ENCODE measurements around the gene EIF4G1.

EIF4G1 gene

DNA sequence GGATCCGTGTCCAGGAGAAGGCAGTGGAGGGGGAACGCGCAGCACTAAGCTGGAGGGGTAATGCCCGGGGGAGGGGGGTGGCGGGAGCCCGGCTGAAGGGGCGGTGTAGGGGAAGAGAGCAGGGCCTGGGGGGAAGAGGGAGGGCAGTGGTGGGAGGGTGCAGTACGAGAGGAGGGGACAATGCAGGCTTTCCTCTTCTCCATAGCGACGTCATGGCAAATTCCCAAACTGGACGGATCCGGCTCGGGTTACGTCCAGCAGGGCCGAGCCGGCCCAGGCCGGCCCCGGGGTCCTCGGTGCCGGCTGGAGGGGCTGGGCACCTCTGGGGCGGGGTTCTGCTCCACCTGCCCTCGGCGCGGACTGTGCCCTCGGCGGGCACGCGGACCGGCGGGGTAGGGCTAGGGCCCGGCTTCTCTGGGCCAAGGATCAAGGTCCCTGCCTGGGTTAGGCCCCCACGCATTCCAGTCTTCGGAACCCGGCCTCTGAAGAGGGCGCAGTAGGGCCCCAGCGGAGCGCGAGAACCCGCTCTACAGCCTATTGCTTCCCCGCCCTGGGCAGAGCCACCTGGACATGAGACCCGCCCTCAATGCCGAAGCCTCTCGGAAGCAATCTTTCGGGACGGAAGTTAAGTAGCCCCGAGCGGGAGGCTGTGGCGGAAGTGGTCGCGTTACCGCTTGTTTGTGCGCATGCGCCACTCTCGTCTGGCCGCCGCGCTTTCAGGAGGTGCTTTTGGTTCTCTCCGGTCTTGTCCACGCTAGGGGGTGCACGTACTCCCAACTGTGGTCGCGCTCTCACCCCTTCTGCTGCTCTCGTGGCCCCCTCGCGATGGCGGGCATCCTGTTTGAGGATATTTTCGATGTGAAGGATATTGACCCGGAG lies 48.5 kb downstream of the EIF4G1 start:
- peak; percentile 99 for DNase-seq (ENCODE audit: low spot score)

DNA sequence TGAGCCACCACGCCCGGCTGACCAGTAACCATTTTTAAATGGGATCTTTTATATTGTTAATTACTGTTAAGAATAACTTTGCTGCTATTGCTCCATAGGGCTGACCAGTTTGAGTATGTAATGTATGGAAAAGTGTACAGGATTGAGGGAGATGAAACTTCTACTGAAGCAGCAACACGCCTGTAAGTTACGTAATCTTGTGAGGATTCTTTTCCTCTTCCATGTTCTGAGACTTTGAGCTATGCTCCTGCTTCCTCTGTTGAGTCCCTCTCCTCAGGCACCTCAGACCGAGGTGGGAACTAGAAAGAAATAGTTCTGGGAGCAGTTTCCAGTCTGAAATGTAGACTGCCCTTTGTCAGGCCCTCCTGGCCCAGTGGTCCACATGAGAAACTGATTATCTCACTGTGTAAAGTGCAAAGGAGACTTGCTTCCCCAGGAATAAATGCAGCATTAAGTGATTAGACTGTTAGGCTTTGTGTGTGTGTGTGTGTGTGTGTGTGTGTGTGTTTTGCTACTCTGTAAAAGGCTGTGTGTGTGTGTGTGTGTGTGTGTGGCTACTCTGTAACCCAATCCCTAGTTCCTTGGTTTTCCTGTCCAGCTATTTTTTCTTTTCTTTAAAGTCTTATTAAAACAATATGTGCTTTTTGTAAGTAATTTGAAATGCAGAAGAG lies 52.3 kb downstream of the EIF4G1 start:
- no peak for DNase-seq (ENCODE audit: low spot score)

DNA sequence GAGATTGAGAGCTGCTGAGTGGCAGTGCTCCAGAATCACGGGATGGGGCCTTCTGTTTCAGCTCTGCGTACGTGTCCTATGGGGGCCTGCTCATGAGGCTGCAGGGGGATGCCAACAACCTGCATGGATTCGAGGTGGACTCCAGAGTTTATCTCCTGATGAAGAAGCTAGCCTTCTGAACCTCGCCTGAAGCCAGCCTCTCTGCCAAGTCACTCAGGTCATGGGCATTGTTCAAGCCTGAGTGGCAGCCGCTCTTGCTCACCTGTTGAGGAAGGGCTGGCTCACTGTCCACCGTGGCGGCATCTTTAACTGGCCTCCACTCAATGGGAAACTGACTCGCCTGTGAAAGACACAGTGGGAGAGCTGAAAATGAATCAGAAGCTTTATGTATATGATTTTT lies 53.7 kb downstream of the EIF4G1 start:
- no peak for DNase-seq (ENCODE audit: low spot score)

DNA sequence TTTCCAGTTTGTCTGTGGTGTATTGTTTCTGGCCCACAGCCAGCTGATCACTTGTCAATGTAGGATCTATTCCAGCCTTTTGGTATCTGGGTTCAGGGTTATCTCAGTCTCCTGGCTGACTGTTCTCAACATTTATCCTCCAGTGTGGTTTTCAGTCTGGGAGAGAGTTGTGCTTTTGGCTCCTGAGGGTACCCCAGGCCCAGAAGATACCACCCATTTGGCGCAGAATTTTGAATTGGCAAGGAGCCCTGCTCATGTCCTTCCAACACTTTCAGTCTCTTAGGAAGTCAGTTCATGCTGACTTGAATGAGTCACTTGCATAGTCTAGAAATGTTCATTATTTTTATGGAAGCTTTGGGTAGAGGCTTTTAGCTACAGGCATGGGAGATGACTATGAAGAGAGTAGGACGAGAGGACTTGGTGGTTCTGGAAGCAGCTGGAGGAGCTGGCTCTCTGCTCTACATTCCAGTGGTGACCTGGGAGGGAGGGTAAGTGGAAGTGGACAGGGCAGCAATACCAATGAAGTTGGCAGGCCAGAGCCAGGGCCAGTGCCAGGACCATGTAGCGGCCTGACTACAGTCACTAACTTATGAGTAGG lies 54.3 kb downstream of the EIF4G1 start:
- DNase-seq (ENCODE audit: low spot score): no peak

DNA sequence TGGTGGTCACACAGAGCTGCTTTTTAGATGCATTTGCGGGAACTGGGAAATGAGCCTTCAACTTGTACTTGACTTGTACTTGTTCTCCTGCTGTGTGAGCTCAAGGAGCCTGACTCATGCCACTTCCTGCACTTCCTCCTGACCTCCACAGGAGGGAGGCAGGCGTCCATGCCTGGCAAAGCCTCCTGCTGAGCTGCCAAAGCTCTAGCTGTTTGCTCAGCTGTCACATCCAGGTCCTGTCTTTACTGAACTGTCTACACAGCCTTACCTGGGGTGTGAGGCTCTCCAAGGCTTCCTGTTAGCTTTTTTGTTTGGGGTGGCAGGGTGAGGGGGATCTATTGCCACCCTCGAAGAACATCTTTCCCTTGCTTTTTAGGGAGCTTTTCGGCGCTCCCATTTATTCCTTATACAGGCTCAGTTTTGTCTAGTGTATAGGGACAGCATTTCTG lies 57.2 kb downstream of the EIF4G1 start:
- peak; percentile 85 for DNase-seq (ENCODE audit: low spot score)

DNA sequence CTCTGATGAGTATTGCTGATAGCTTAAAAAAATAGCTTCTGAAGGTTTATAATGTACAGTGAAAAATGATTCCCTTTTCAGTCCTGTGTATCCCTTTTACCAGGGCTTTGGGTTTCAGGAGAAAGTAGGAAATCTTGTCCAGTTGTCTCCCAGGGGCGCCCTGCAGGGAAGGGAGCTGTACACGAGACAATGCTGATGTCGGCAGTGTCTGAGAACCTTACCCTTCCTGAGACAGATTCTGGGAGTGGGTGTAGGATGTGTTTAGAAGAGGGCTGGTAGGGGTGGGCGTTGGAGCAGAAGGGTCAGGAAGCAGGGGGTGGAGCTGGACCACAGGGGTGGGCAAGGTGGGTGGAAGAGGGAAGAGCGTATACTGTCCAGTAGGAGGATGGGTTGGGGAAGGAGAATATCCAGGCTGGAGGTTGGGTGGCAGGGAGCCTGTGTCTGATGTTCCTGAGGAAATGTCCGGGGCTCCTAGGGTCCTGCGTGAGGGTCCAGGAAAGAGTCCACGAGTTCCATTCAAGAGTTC lies 58.0 kb downstream of the EIF4G1 start:
- DNase-seq (ENCODE audit: low spot score): no peak

DNA sequence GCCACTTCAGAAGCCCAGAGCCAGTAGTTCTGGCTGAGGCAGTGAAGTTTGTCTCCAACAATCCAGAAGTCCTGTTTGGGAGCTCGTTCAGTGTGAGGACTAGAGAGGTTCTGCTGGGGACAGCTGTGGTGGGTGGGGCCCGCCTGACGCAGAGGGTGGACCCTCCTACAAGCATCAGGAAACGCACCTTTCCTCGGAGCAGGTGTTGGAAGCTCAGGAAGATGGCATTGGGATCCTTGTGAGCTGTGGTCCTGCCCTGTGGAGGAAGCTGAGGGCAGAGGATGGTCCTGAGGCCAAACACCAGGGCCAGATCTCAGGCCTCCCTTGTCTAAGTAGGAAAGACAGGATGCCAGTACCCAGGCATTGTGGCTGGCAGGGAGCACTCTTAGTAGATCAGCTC lies 58.5 kb downstream of the EIF4G1 start:
- no peak for DNase-seq (ENCODE audit: low spot score)

DNA sequence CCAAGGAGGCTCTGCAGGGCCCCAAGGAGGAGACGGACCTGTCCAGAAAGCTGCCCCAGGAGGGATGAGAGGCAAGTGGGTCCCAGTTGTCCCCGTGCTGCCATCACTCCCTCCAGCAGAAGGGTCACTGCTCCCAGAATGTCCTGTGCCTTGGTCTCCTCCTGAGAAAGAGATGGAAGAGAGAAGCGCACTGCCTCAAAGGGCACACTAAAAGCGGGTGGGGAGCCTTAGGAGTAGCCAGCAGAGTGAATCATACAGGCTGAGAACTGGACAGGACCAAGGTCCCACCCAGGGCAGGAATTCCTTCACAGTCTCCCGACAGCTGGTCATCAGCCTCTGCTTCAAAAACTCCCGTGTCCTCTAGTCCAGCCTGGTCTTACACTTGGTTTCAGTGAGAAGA lies 59.0 kb downstream of the EIF4G1 start:
- DNase-seq (ENCODE audit: low spot score): no peak

DNA sequence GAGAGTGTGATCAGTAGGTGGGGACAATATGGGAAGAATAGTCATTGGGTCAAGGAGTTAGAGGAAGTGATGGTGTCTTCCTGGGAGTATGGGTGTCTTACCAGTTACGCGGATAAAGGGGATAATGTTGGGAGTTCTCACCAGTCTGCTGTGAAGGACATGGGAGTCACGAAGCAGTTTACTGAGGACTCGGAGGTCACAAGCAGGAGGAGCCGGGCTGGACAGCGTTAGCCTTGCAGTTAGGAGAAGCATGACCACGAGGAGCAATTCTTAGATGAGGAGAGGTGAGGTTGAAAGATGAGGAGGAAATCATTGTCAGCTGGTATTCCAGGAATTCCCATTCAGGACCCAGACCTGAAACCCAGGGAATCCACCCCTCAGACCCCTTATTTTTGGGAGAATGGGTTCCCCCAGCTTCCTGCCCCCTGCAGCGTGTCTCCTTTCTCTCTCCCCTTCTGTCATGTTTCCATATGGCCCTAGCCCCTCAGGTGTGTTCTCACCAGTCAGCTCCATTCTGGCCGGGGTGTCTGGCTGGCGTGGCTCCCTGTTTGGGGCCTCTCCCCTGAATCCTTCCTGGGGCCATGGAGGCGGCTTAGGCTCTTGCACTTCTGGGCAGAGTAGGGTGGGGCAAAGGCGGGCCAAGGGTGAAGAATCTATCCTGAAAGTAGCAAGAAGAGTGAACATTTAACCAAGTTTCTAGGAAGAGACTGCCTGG lies 61.5 kb downstream of the EIF4G1 start:
- DNase-seq (ENCODE audit: low spot score): no peak

DNA sequence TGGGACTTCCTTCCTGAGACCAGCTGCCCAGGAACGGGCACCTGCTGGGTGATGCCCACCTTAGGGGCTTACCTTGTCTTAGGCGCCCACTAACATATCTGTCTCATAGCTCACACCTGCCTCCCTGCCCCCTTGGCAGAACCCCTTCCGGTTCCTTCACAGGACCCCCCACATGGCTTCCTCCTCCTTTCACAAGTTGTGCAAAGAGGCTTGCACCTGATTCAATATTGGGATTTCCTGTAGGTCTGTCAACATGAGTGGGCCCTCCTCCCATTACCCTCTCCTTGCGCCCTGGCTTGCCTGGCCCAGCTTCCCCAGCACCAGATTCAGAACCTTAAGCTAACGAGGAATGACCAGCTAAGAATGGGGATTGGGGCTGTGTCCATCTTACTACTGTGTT lies 63.0 kb downstream of the EIF4G1 start:
- no peak for DNase-seq (ENCODE audit: low spot score)

DNA sequence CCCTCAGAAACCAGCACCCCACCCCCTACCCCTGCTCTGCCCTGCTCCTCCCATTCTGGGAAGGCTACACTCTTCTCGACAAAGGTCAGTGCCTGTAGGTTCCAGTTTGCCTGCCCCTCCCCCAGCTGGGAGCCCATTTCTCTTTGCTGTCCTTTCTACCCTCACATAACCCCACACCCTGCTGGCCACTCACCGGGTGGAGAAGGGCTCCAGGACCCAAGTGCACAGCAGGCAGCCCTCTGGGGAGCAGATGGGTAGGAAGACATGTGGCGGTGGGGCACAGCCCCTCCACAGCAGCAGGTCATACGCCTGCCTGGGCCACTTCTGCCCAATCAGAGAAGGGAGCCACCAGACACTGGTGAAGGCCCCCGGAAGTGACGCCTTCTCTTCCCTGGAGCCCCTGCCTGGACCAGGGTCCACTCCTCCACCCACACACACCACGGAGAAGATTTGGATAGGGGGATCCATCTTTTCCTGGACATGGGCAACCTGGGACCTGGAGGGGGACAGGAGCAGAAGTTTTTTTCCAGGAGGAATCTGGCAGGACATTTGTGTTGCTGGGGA lies 63.6 kb downstream of the EIF4G1 start, which contains the start of gene THPO:
TSS of gene THPO (minus strand) at position 326 of the 564 bp plus-strand sequence. CDS start 1,948 bp downstream, outside the sequence.
- peak; percentile 86 for DNase-seq (ENCODE audit: low spot score)

DNA sequence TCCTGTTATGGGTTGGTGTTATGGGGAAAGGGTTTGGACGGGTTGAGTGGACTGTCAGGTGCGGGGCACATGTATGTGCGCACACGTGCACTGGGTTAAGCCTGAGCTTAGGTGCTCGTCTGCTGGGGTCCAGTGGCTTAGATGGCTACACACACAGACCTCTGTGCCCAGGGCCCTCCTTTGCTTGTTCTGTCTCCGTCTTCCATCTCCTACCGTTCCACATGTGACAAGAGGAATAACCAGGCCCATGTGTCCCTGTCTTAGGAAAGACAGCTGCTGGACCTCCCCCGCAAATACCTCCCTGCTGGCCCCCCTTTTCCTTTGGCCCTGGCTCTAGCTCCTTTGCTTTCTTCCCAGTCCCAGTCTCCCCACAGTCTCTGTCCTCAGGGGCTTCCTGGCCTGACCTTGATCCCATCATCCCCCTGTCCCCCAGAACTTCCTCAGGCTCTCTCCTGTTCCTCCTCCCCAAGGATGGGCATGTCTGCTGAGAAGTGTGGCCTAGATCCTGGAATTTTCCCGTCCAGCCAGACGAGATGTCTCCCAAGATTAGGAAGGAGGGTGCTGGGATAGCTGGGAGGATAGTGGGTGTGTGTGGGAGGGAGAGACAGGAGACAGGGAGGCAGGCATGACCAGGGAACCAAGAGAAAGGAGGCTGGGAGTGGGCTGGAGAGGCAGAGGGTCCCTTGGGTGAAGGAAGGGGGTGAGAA lies 64.4 kb downstream of the EIF4G1 start:
- no peak for DNase-seq (ENCODE audit: low spot score)

DNA sequence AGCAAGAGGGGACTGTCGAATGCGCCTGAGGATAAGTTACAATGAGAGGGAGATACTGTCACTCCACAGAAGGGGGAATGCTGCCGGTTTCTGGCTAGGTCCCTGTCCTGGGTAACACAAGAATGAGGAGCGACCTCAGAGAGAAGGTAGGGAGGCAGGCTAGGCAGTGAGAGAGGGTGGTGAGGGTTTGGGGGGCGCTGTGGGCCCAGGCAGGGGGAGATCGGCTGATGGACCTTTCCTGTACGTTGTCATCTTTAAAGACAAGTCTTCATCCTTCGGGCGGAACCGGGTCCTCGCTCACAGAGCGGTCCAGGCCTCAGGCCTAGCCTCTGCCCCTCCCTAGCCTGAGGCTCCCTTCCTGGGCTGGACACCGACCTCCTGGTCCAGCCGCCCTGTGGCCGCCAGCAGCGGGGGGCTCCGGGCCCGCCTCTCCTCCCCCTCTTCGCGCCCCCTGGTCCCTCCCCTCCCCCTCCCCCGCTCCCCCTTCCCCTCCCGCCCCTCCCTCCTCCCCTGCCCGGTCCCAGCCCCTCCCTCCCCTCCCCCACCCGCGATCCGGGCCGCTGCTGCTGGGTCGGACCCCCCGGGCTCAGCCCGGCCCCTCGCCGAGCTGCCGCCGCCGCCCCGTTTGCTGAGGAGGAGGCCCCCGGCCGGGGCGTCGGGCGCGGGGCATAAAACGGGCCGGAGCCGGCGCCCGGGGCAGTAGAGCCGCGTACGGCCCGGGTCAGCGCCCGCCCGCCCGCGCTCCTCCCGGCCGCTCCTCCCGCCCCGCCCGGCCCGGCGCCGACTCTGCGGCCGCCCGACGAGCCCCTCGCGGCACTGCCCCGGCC lies 65.2 kb downstream of the EIF4G1 start, which contains the start of gene CHRD:
TSS of gene CHRD (plus strand) at position 697 of the 827 bp plus-strand sequence. CDS start 265 bp downstream, outside the sequence.
- no peak for DNase-seq (ENCODE audit: low spot score)

DNA sequence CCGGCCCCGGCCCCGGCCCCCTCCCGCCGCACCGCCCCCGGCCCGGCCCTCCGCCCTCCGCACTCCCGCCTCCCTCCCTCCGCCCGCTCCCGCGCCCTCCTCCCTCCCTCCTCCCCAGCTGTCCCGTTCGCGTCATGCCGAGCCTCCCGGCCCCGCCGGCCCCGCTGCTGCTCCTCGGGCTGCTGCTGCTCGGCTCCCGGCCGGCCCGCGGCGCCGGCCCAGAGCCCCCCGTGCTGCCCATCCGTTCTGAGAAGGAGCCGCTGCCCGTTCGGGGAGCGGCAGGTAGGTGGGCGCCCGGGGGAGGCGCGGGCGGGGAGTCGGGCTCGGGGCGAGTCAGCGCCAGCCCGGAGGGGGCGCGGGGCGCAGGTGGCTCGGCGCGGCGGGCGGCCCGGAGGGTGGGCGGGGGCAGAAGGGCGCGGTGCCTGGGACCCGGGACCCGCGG lies 65.8 kb downstream of the EIF4G1 start:
- no peak for DNase-seq (ENCODE audit: low spot score)

DNA sequence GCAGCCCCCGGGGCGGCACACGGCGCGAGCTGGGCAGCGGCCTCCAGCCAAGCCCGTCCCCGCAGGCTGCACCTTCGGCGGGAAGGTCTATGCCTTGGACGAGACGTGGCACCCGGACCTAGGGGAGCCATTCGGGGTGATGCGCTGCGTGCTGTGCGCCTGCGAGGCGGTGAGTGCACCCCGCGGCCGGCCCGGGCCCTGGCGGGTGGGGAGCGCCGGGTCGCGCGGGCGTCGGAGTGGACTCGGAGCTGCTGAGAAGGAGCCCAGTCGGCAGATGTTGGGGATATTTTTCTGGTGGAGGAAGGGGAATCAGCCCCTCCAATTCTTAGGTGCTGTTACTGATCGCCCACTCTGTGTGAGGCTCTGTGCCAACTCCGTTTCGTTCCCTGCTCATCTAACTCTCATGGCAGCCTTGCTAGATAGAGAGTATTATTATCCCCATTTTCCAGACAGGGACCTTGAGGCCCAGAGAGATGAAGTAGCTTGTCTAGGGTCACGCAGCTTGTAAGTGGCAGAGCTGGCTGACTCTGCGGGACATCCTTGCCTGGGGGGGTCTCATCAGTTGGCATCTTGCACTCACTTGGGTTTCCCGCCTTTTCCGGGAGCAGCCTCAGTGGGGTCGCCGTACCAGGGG lies 66.3 kb downstream of the EIF4G1 start:
- no peak for DNase-seq (ENCODE audit: low spot score)

DNA sequence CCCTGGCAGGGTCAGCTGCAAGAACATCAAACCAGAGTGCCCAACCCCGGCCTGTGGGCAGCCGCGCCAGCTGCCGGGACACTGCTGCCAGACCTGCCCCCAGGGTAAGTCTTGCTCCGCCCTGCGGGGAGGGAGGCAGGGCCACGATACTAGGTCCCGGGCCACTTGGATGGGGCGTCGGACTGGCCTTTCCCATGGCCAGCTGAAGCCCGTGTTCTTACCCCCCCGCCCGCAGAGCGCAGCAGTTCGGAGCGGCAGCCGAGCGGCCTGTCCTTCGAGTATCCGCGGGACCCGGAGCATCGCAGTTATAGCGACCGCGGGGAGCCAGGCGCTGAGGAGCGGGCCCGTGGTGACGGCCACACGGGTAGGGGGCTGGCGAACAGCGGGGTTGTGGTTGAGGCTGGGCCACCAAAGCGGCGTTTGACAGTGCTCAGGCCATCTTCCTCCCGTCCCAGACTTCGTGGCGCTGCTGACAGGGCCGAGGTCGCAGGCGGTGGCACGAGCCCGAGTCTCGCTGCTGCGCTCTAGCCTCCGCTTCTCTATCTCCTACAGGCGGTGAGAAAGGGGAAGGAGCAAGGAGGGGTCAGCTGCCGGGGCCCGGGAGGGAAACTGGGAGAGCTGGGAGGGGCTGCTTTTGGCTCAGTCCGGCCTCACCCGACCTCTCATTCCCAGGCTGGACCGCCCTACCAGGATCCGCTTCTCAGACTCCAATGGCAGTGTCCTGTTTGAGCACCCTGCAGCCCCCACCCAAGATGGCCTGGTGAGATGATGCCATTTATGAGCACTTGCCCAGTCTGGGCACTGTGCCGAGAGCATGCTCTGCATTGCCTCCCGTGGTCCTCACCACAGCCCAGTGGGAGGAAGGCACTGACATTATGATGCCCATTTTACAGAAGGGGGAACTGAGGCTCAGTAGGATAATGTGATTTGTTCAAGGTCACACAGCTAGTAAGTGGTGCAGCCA lies 67.1 kb downstream of the EIF4G1 start:
- no peak for DNase-seq (ENCODE audit: low spot score)

DNA sequence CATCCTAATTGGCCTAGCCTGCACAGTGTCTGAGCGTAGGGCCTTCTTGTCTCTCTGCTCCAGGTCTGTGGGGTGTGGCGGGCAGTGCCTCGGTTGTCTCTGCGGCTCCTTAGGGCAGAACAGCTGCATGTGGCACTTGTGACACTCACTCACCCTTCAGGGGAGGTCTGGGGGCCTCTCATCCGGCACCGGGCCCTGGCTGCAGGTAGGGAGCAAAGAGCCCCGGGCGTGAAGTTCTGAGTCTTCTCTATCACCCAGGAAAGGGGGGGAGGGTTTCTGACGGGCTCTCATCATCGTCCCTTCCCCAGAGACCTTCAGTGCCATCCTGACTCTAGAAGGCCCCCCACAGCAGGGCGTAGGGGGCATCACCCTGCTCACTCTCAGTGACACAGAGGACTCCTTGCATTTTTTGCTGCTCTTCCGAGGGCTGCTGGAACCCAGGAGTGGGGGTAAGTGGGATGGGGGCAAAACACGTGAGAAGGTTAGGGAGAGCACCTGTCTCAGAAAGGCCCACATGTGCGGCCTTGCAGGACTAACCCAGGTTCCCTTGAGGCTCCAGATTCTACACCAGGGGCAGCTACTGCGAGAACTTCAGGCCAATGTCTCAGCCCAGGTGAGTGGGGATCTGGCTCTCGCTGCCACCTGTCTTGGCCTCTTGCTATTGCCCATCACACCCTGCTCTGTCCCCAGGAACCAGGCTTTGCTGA lies 68.1 kb downstream of the EIF4G1 start:
- no peak for DNase-seq (ENCODE audit: low spot score)
